Body of pancreas (tissue), 4 donors: ENCODE results near the gene XRRA1.

Experiments
- POLR2A ChIP-seq, 3 donors: fragments of 450-650 bp; IDR thresholded peaks; one replicate each; pipeline ENCODE4 v1.6.1; 2016; ENCODE audit warnings: antibody characterized with exemption in 3 of 3, mild to moderate bottlenecking in 2 of 3
- TF ChIP-seq, protein P1 (sequence below), 7 experiments: fragments of 450-650 bp in 4 of 7; fragments of 200-600 bp in 3 of 7; sonication (generic) in 3 of 7; IDR thresholded peaks; one replicate each; pipeline ENCODE4 v1.5.1; 2016 to 2019; ENCODE audit warnings: antibody characterized with exemption in 7 of 7

DNA sequence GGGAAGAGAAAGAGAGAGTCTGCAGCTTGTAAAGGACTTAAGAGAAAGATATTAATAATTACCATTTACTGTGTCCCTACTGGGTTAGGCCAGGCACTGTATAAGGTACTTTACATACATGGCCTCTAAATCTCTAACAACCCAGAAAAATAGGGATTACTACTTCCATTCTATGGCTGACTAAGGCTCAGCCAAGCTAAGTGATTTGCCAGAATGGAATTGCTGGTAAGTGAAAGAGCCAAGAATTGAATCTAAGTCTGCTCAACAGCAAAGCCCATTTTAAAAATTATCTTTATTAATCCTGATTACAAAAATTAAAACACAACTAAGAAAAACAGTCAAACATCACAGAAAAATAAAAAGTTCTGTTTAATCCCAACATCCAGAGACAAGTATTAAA is 21.4 kb downstream of the XRRA1 start:
- TF ChIP-seq, protein P1, sequence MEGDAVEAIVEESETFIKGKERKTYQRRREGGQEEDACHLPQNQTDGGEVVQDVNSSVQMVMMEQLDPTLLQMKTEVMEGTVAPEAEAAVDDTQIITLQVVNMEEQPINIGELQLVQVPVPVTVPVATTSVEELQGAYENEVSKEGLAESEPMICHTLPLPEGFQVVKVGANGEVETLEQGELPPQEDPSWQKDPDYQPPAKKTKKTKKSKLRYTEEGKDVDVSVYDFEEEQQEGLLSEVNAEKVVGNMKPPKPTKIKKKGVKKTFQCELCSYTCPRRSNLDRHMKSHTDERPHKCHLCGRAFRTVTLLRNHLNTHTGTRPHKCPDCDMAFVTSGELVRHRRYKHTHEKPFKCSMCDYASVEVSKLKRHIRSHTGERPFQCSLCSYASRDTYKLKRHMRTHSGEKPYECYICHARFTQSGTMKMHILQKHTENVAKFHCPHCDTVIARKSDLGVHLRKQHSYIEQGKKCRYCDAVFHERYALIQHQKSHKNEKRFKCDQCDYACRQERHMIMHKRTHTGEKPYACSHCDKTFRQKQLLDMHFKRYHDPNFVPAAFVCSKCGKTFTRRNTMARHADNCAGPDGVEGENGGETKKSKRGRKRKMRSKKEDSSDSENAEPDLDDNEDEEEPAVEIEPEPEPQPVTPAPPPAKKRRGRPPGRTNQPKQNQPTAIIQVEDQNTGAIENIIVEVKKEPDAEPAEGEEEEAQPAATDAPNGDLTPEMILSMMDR (IDR thresholded peaks at IDR 0.05): no peak
- TF ChIP-seq POLR2A (IDR thresholded peaks at IDR 0.05): no peak
